Glutamatergic neuron (in vitro differentiated cells): ENCODE results near the gene CEP85. TPM values are rescaled to one million over a fixed set of nuclear protein-coding genes. Genes with fewer than 3 reads are reported as not detected.

Source experiments
- DNase-seq: peaks from one replicate; pipeline ENCODE4 v3.0.0; 2022
- H3K27ac Mint-ChIP-seq: one replicate; pipeline ENCODE4 v1.8.0; 2020; ENCODE audit warnings: mild to moderate bottlenecking, mixed read lengths, inconsistent platforms; ENCODE audit not compliant: unreplicated experiment
- H3K27me3 Mint-ChIP-seq: one replicate; pipeline ENCODE4 v1.8.0; 2020; ENCODE audit warnings: mild to moderate bottlenecking, moderate library complexity, mixed read lengths, inconsistent platforms; ENCODE audit not compliant: unreplicated experiment
- H3K36me3 Mint-ChIP-seq: one replicate; pipeline ENCODE4 v1.8.0; 2020; ENCODE audit warnings: mild to moderate bottlenecking, mixed read lengths, inconsistent platforms; ENCODE audit not compliant: unreplicated experiment
- H3K4me1 Mint-ChIP-seq: one replicate; pipeline ENCODE4 v1.8.0; 2020; ENCODE audit warnings: mild to moderate bottlenecking, low read depth, mixed read lengths, inconsistent platforms; ENCODE audit not compliant: unreplicated experiment
- H3K4me3 Mint-ChIP-seq: one replicate; pipeline ENCODE4 v1.8.0; 2020; ENCODE audit warnings: mild to moderate bottlenecking, mixed read lengths, inconsistent platforms; ENCODE audit not compliant: unreplicated experiment
- H3K9me3 Mint-ChIP-seq: one replicate; pipeline ENCODE4 v1.8.0; 2020; ENCODE audit warnings: mild to moderate bottlenecking, moderate library complexity, mixed read lengths, inconsistent platforms; ENCODE audit not compliant: unreplicated experiment
- total RNA-seq: library from RNA; stranded (reverse); fragmentation: NEBNext Ultra II Directional; extraction: Animal tissue kit (Norgen Biotek cat#: 25700); gene quantifications from one replicate; pipeline ENCODE4 v1.2.1, GENCODE V29; 2021; ENCODE audit not compliant: unreplicated experiment
- TF ChIP-seq, protein P1 (sequence below): fragments of 200-600 bp; sonication (generic); IDR thresholded peaks from one replicate; pipeline ENCODE4 v1.5.0; 2021; ENCODE audit not compliant: partially characterized antibody, unreplicated experiment

CEP85 gene
- total RNA-seq, 1 donor from 2014 or later = 28.2 TPM

- TF ChIP-seq, protein P1, sequence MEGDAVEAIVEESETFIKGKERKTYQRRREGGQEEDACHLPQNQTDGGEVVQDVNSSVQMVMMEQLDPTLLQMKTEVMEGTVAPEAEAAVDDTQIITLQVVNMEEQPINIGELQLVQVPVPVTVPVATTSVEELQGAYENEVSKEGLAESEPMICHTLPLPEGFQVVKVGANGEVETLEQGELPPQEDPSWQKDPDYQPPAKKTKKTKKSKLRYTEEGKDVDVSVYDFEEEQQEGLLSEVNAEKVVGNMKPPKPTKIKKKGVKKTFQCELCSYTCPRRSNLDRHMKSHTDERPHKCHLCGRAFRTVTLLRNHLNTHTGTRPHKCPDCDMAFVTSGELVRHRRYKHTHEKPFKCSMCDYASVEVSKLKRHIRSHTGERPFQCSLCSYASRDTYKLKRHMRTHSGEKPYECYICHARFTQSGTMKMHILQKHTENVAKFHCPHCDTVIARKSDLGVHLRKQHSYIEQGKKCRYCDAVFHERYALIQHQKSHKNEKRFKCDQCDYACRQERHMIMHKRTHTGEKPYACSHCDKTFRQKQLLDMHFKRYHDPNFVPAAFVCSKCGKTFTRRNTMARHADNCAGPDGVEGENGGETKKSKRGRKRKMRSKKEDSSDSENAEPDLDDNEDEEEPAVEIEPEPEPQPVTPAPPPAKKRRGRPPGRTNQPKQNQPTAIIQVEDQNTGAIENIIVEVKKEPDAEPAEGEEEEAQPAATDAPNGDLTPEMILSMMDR = no peak
- Mint-ChIP-seq H3K27me3 (peaks cover 7% of the 10 kb centered on the region), H3K4me1 (peaks cover 5% of the 10 kb centered on the region), H3K27ac (no peak overlapping the region), H3K4me3 (no peak overlapping the region), H3K9me3 (peaks cover 4% of the 10 kb centered on the region), H3K36me3 (no peaks in the 10 kb centered on the region)
- DNase-seq = no peak
These were observed 36.7 kb upstream of the CEP85 start for GRCh38 chr1:26197301-26197700.

DNA sequence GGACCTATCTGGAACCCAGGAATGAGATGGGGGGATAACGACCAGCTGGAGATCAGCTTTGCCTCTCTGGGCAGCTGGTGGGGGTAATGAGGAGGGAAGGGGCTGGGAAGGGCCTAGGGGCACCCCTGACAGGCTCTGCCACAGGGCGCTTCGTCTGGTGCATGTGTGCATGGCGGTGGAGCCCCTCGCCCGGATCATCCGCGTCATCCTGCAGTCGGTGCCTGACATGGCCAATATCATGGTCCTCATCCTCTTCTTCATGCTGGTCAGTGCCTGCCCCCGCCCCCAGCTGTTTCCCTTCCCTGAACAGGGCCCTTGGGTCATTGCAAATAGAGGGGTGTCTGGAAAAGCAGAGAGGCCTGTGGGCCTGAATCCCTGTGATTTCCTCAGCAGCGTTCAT, 36.2 kb upstream of the CEP85 start:
- Mint-ChIP-seq H3K4me1 (peaks cover 5% of the 10 kb centered on the region), H3K27ac (no peak overlapping the region), H3K4me3 (no peak overlapping the region), H3K27me3 (peaks cover 7% of the 10 kb centered on the region), H3K36me3 (no peaks in the 10 kb centered on the region), H3K9me3 (peaks cover 4% of the 10 kb centered on the region)
- DNase-seq = no peak
- TF ChIP-seq, protein P1 = no peak

DNA sequence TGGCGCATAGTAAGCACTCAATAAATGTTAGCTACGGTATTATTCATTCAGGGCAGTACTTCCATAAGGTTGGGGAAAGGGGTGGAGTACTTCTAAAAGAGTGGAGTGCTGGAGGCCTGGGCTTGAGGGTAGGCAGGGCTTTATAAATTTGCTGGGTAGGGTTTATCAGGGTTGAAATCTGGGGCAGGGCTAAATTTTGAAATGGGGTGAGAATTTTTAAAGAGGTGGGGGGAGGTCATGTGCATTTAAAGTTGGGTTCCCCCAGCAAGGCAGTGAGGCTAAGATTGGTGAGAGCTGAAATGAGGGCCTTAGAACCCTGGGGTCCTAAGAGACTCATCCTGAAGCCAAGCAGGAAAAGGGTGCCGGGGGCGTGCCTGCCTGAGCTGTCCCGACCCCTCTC, 33.6 kb upstream of the CEP85 start:
- Mint-ChIP-seq H3K27ac (no peak overlapping the region), H3K27me3 (peaks cover 10% of the 10 kb centered on the region), H3K36me3 (no peaks in the 10 kb centered on the region), H3K4me3 (no peak overlapping the region), H3K4me1 (peaks cover 19% of the 10 kb centered on the region), H3K9me3 (peaks cover 4% of the 10 kb centered on the region)
- TF ChIP-seq, protein P1 = no peak
- no peak for DNase-seq

- peak overlapping the region; percentile 38 for H3K4me3 Mint-ChIP-seq
- H3K27ac Mint-ChIP-seq = peak overlapping the region; percentile 68
- peaks cover 4% of the 10 kb centered on the region for H3K9me3 Mint-ChIP-seq
- peak; percentile 62 for DNase-seq
- H3K36me3 Mint-ChIP-seq = no peaks in the 10 kb centered on the region
- H3K4me1 Mint-ChIP-seq = peaks cover 21% of the 10 kb centered on the region
- TF ChIP-seq, protein P1 = no peak
- H3K27me3 Mint-ChIP-seq = peaks cover 7% of the 10 kb centered on the region
These were observed 30.2 kb upstream of the CEP85 start for GRCh38 chr1:26203642-26204318.

DNA sequence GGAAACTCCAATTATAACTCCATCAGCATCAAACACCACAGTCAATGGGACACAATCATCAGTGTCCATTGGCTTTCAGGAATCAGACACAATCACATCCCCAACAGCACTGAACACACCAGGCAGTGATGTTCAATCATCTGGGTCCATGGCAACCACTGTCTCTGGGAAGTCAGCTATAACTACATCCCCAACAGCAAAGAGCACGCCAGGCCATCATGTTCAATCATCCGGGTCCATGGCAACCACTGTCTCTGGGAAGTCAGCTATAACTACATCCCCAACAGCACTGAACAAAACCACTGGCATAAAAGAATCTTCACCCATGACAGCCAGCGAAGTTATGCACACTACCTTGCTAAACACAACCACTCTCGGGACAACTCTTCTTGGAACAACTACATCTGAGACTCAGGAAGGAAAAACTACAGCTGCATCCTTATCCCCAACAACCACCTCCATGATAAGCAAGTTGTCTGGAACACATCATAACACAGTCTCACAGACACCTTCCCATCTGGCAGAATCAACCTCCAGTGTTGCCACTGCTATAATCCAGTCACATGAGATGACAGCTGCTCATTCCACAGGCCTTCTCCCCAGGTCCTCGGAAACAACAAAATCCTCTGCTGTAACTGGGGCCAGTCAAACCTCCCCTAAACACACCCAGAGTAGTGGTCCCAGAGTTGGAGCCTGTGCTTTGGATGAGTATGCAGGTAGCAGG, 23.7 kb upstream of the CEP85 start:
- TF ChIP-seq, protein P1 = no peak
- DNase-seq = no peak
- H3K9me3 Mint-ChIP-seq = no peaks in the 10 kb centered on the region
- no peaks in the 10 kb centered on the region for H3K36me3 Mint-ChIP-seq
- H3K27me3 Mint-ChIP-seq = no peaks in the 10 kb centered on the region
- peaks cover 13% of the 10 kb centered on the region for H3K4me1 Mint-ChIP-seq
- no peak overlapping the region for H3K4me3 Mint-ChIP-seq
- no peak overlapping the region for H3K27ac Mint-ChIP-seq
